Activated CD4-positive, alpha-beta memory T cell treated with anti-CD3 and anti-CD28 coated beads, Interleukin-2, amount 10 ng/mL, durations not matched to agents 7 days and 5 days (primary cell): ENCODE data around the gene YJU2. TPM values are rescaled to one million over a fixed set of nuclear protein-coding genes. Genes with fewer than 3 reads are reported as not detected.

Source experiments
- CTCF ChIA-PET: fragments of 350-600 bp; sonication (Branson Sonifier 250); formaldehyde crosslinking; loops from one replicate; lab custom pipeline; 2021; ENCODE audit warnings: antibody characterized with exemption, inconsistent platforms; lab: Charles Lee
- POLR2A ChIA-PET: fragments of 350-600 bp; sonication (Branson Sonifier 250); formaldehyde crosslinking; loops from one replicate; lab custom pipeline; 2021; ENCODE audit warnings: antibody characterized with exemption; lab: Charles Lee
- DNase-seq: peaks from one replicate; pipeline ENCODE4 v3.0.0-alpha.2; 2020
- H3K27ac Mint-ChIP-seq: one replicate; pipeline ENCODE4 v1.8.0; 2021; ENCODE audit warnings: mild to moderate bottlenecking, mixed read lengths
- H3K27me3 Mint-ChIP-seq: one replicate; pipeline ENCODE4 v1.8.0; 2021; ENCODE audit warnings: mixed read lengths
- H3K36me3 Mint-ChIP-seq: one replicate; pipeline ENCODE4 v1.8.0; 2021; ENCODE audit warnings: low read depth, mixed read lengths
- H3K4me1 Mint-ChIP-seq: one replicate; pipeline ENCODE4 v1.8.0; 2021; ENCODE audit warnings: mixed read lengths
- H3K4me3 Mint-ChIP-seq: one replicate; pipeline ENCODE4 v1.8.0; 2021; ENCODE audit warnings: mild to moderate bottlenecking, mixed read lengths
- H3K9me3 Mint-ChIP-seq: one replicate; pipeline ENCODE4 v1.8.0; 2021; ENCODE audit warnings: mixed read lengths
- total RNA-seq, 2 experiments: library from RNA; stranded (reverse); gene quantifications; one replicate each; pipeline ENCODE4 v1.2.3, GENCODE V29; 2021

YJU2 gene
- total RNA-seq, 2 experiments from 2014 or later: 21.7 to 25.3 TPM

DNA sequence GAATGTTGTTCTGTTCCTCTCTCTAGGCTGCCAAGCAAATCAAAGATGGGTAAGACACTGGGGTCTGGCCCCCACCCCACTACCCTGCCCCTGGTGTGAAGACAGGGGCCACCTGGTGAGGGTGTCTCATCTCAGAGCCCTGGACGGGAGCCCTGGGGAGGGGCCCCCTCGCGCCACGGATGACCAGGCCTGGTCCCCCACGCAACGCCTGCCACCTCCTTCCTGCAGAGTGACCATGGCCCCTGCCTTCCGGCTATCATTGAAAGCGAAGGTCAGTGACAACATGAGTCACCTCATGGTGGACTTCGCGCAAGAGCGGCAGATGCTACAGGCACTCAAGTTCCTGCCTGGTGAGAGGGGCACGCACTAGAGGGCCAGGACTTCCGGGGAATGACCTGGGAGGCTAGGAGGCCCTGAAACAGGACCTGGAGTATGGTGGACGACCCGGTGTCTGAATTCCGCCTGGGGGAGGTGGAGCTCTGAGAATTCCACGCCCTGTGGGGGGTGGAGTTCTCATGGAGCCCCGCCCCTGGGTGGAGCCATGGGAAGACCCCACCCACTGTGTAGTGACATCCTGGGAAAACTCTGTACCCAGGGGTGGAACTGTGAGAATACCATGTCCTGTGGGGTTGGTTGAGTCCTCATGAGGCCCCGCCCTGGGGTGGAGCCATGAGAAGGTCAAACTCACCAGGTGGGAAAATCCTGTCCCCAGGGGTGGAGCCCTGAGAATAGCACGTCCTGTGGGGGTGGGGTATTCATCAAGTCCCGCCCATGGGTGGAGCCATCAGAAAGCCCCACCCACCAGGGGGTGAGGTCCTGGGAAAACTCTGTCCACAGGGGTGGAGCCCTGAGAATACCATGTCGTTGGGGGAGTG lies 63.6 kb downstream of the YJU2 start:
- Mint-ChIP-seq H3K9me3 (no peaks in the 10 kb centered on the region), H3K36me3 (no peaks in the 10 kb centered on the region), H3K4me1 (no peaks in the 10 kb centered on the region), H3K27me3 (no peaks in the 10 kb centered on the region), H3K4me3 (no peak overlapping the region), H3K27ac (no peak overlapping the region)
- POLR2A ChIA-PET: no interaction called here
- CTCF ChIA-PET: interaction anchor here (0.6 kb wide), 1 partner anchor 170 kb away, joined by 3 read pairs; no protein-coding TSS in a partner anchor
- DNase-seq: no peak

DNA sequence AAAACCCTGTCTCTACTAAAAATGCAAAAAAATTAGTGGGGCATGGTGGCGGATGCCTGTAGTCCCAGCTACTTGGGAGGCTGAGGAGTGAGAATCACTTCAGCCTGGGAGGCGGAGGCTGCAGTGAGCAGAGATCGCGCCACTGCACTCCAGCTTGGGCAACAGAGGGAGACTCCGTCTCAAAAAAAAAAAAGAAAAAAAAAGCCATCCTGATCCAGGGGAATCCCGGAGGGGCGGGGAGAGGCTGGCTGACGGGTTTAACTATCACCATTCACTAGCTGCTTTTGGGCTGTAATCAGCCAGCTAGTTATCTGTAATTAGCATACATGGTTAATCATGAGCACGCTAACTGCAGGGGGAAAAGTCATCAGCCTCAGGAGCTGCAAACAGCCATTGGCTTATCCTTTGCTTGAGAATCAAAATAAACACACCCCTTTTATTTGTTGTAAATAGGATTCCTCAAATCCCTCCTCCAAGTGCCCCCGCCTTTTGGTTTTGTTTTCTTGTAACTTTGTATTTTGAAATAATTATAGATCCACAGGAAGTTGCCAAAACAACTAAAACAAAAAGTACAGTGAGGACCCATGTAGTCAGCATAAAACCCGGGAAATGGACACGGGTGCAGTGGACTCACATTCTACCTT lies 67.1 kb downstream of the YJU2 start:
- H3K36me3 Mint-ChIP-seq: peaks cover 8% of the 10 kb centered on the region
- CTCF ChIA-PET: interaction anchor here (1.2 to 2.1 kb wide), 3 partner anchors 29 to 47 kb away, joined by 4 to 5 read pairs (median 5); partner anchors contain the start of gene MPND
- H3K4me1 Mint-ChIP-seq: no peaks in the 10 kb centered on the region
- no peak for DNase-seq
- POLR2A ChIA-PET: no interaction called here
- no peak overlapping the region for H3K27ac Mint-ChIP-seq
- H3K27me3 Mint-ChIP-seq: no peaks in the 10 kb centered on the region
- H3K9me3 Mint-ChIP-seq: peaks cover 5% of the 10 kb centered on the region
- H3K4me3 Mint-ChIP-seq: no peak overlapping the region

DNA sequence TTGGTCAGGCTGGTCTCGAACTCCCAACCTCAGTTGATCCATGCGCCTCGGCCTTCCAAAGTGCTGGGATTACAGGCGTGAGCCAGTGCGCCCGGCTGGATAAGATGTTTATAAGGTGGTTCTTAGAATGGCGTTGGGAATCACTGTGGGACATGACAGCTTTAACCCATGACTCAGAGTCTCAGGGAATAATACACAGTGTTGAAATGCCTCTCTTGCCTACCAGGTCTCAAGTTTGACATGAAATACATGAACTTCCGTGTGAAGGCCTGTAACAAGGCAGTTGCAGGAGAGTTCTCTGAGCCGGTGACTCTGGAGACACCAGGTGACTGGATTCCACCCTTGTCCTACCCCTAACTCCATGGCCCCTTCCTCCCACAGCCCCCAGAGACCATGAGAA lies 70.1 kb downstream of the YJU2 start:
- CTCF ChIA-PET: no interaction called here
- H3K27me3 Mint-ChIP-seq: no peaks in the 10 kb centered on the region

DNA sequence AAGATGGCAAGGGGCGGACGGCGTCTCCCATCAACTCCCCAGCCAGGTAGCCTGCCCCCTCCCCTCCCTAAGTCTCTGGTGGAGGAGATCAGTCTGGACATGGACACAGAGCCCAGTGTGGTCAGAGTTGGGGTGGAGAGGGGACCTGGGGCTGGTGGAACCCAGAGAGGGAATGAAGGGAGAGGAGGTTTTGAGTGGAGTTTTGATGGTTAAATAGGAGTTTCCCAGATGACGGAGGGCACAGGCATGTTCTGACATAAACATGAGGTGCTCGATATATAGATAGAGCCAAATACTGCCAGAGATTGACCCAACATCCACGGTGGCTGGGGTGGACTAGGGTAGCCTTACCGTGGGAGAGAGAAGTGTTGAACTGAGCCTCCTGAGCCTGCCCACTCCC lies 71.6 kb downstream of the YJU2 start:
- H3K27ac Mint-ChIP-seq: no peak overlapping the region
- H3K36me3 Mint-ChIP-seq: peaks cover 18% of the 10 kb centered on the region
- peaks cover 21% of the 10 kb centered on the region for H3K9me3 Mint-ChIP-seq
- ChIA-PET POLR2A (no interaction called here), CTCF (no interaction called here)
- H3K4me1 Mint-ChIP-seq: no peaks in the 10 kb centered on the region
- no peaks in the 10 kb centered on the region for H3K27me3 Mint-ChIP-seq
- no peak overlapping the region for H3K4me3 Mint-ChIP-seq
- no peak for DNase-seq

More for the DNA sequence above, 70.1 kb downstream of the YJU2 start:
- POLR2A ChIA-PET: no interaction called here
- H3K27ac Mint-ChIP-seq: no peak overlapping the region
- peaks cover 21% of the 10 kb centered on the region for H3K9me3 Mint-ChIP-seq
- no peaks in the 10 kb centered on the region for H3K4me1 Mint-ChIP-seq
- peaks cover 18% of the 10 kb centered on the region for H3K36me3 Mint-ChIP-seq
- no peak overlapping the region for H3K4me3 Mint-ChIP-seq
- DNase-seq: no peak

Other genes starting within 250 kb of the YJU2 start
- 10 to 100 TPM; 28.6 to 33.2 TPM for gene PIAS4, start 239.3 kb upstream of the YJU2 start, total RNA-seq
- 10 to 100 TPM; 53.1 to 53.5 TPM for gene ZBTB7A, start 180.2 kb upstream of the YJU2 start, total RNA-seq
- gene MAP2K2, start 123.0 kb upstream of the YJU2 start, total RNA-seq: 100 to 1,000 TPM; 186 to 202 TPM
- gene CREB3L3, start 93.4 kb upstream of the YJU2 start, total RNA-seq: under 1 TPM; 0.15 to 0.38 TPM
- gene SIRT6, start 64.5 kb upstream of the YJU2 start, total RNA-seq: 10 to 100 TPM; 37.0 to 37.7 TPM
- 1 to 10 TPM; 1.3 TPM for gene ANKRD24, start 64.4 kb upstream of the YJU2 start, total RNA-seq
- gene EBI3, start 17.6 kb upstream of the YJU2 start, total RNA-seq: 1 to 10 TPM; 4.0 TPM
- gene SHD, start 32.2 kb downstream of the YJU2 start, total RNA-seq: not detected
- 1 to 10 TPM; 2.6 to 4.0 TPM for gene TMIGD2, start 55.3 kb downstream of the YJU2 start, total RNA-seq
- gene FSD1, start 57.5 kb downstream of the YJU2 start, total RNA-seq: 1 to 10 TPM; 3.2 to 3.4 TPM
- 1 to 10 TPM; 8.3 to 8.6 TPM for gene STAP2, start 91.7 kb downstream of the YJU2 start, total RNA-seq
- 10 to 100 TPM; 19.1 to 20.4 TPM for gene MPND, start 96.5 kb downstream of the YJU2 start, total RNA-seq
- gene SH3GL1, start 153.5 kb downstream of the YJU2 start, total RNA-seq: 10 to 100 TPM; 62.1 to 64.0 TPM
- gene CHAF1A, start 155.6 kb downstream of the YJU2 start, total RNA-seq: 10 to 100 TPM; 71.7 to 82.5 TPM
- 10 to 100 TPM; 49.6 to 50.1 TPM for gene UBXN6, start 210.7 kb downstream of the YJU2 start, total RNA-seq
- gene HDGFL2, start 225.2 kb downstream of the YJU2 start, total RNA-seq: 10 to 100 TPM; 47.1 to 50.6 TPM